ENCODE measurements around the gene PRKCI. TPM values are rescaled to one million over a fixed set of nuclear protein-coding genes. Genes with fewer than 3 reads are reported as not detected.

Gene PRKCI
- total RNA-seq, 3 donors from 2014 or later (not counting 1 experiment from before 2014, with no cell fraction given), result 8.4 to 14.4 (median 11.1) TPM

GRCh38 chr3:170330366-170330765 lies 108.1 kb downstream of the PRKCI start:
- intact Hi-C loops (cut with micrococcal nuclease), result no loop called here

GRCh38 chr3:170331143-170331542 lies 108.9 kb downstream of the PRKCI start:
- 39% methylated on average over 4 of the region's 4 CpGs for WGBS (ENCODE audit: insufficient coverage)
- Histone ChIP-seq H3K9me3 (ENCODE audit: control insufficient read depth, insufficient read depth, low read length) (no peaks in the 10 kb centered on the region), H3K4me1 (ENCODE audit: control insufficient read depth, insufficient read depth, low read length) (peaks cover 10% of the 10 kb centered on the region), H3K36me3 (ENCODE audit: control insufficient read depth, insufficient read depth, low read length) (no peaks in the 10 kb centered on the region), H3K27me3 (ENCODE audit: control insufficient read depth, insufficient read depth, low read length) (no peaks in the 10 kb centered on the region), H3K4me3 (ENCODE audit: low read length) (no peak overlapping the region), H3K27ac (ENCODE audit: low read length) (no peak overlapping the region)
- DNase-seq, result no peak
- TF ChIP-seq, protein P1, sequence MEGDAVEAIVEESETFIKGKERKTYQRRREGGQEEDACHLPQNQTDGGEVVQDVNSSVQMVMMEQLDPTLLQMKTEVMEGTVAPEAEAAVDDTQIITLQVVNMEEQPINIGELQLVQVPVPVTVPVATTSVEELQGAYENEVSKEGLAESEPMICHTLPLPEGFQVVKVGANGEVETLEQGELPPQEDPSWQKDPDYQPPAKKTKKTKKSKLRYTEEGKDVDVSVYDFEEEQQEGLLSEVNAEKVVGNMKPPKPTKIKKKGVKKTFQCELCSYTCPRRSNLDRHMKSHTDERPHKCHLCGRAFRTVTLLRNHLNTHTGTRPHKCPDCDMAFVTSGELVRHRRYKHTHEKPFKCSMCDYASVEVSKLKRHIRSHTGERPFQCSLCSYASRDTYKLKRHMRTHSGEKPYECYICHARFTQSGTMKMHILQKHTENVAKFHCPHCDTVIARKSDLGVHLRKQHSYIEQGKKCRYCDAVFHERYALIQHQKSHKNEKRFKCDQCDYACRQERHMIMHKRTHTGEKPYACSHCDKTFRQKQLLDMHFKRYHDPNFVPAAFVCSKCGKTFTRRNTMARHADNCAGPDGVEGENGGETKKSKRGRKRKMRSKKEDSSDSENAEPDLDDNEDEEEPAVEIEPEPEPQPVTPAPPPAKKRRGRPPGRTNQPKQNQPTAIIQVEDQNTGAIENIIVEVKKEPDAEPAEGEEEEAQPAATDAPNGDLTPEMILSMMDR (IDR thresholded peaks at IDR 0.05), result no peak
- H3K9me3 Mint-ChIP-seq, result no peaks in the 10 kb centered on the region
- H3K4me3 Mint-ChIP-seq, result no peak overlapping the region
- H3K27ac Mint-ChIP-seq, result no peak overlapping the region
- no peaks in the 10 kb centered on the region for H3K36me3 Mint-ChIP-seq
- no peaks in the 10 kb centered on the region for H3K27me3 Mint-ChIP-seq (ENCODE audit: low read depth in 2 of 2)
- peaks cover 6% of the 10 kb centered on the region in 2 donors for H3K4me1 Mint-ChIP-seq
- ATAC-seq, result no peak
- intact Hi-C loops (cut with micrococcal nuclease), result no loop called here

More at GRCh38 chr3:170330366-170330765, 108.1 kb downstream of the PRKCI start:
- Histone ChIP-seq H3K9me3 (ENCODE audit: control insufficient read depth, insufficient read depth, low read length) (no peaks in the 10 kb centered on the region), H3K27ac (ENCODE audit: low read length) (no peak overlapping the region), H3K27me3 (ENCODE audit: control insufficient read depth, insufficient read depth, low read length) (no peaks in the 10 kb centered on the region), H3K36me3 (ENCODE audit: control insufficient read depth, insufficient read depth, low read length) (no peaks in the 10 kb centered on the region), H3K4me3 (ENCODE audit: low read length) (no peak overlapping the region), H3K4me1 (ENCODE audit: control insufficient read depth, insufficient read depth, low read length) (peaks cover 10% of the 10 kb centered on the region)
- Mint-ChIP-seq H3K4me3 (no peak overlapping the region), H3K9me3 (no peaks in the 10 kb centered on the region), H3K36me3 (no peaks in the 10 kb centered on the region), H3K27me3 (ENCODE audit: low read depth in 2 of 2) (no peaks in the 10 kb centered on the region), H3K27ac (no peak overlapping the region), H3K4me1 (peaks cover 6% of the 10 kb centered on the region in 2 donors)
- TF ChIP-seq, protein P1 (IDR thresholded peaks at IDR 0.05), result no peak
- ATAC-seq, result no peak
- 77% methylated on average over 5 of the region's 5 CpGs for WGBS (ENCODE audit: insufficient coverage)
- no peak for DNase-seq

DNA sequence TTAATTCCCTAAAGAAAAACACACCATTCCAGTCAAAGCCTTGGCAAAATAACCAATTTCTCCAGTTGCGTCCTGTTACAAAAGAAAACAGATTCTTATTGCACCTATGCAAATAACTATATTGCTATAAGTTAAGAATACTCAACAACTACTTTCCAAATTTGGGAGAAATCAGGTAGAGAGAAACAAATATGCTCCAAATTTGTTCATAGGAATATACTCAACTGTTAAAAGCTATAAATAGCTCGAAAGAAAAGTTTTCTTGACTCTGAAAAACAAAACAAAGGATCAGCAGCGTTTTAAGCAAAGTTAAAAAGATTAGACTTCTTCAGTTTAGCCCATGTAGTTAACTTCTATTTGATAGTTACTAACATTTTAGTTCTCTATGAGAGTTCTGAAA lies 115.2 kb downstream of the PRKCI start:
- no peaks in the 10 kb centered on the region for H3K27me3 Mint-ChIP-seq (ENCODE audit: low read depth in 2 of 2)

More for the DNA sequence above, 115.2 kb downstream of the PRKCI start:
- WGBS (ENCODE audit: insufficient coverage), result 93% methylated on average over 2 of the region's 3 CpGs
- Histone ChIP-seq H3K9me3 (ENCODE audit: control insufficient read depth, insufficient read depth, low read length) (no peaks in the 10 kb centered on the region), H3K27me3 (ENCODE audit: control insufficient read depth, insufficient read depth, low read length) (no peaks in the 10 kb centered on the region), H3K36me3 (ENCODE audit: control insufficient read depth, insufficient read depth, low read length) (no peaks in the 10 kb centered on the region), H3K4me1 (ENCODE audit: control insufficient read depth, insufficient read depth, low read length) (no peaks in the 10 kb centered on the region), H3K27ac (ENCODE audit: low read length) (no peak overlapping the region), H3K4me3 (ENCODE audit: low read length) (no peak overlapping the region)
- no peaks in the 10 kb centered on the region for H3K4me1 Mint-ChIP-seq
- H3K4me3 Mint-ChIP-seq, result no peak overlapping the region
- intact Hi-C loops (cut with micrococcal nuclease), result no loop called here
- no peaks in the 10 kb centered on the region for H3K36me3 Mint-ChIP-seq
- TF ChIP-seq, protein P1 (IDR thresholded peaks at IDR 0.05), result no peak
- no peak overlapping the region for H3K27ac Mint-ChIP-seq
- ATAC-seq (no peak), DNase-seq (no peak)
- H3K9me3 Mint-ChIP-seq, result no peaks in the 10 kb centered on the region
